Heart right ventricle (tissue), 16 donors: ENCODE measurements around the gene EFR3B. TPM values are rescaled to one million over a fixed set of nuclear protein-coding genes. Genes with fewer than 3 reads are reported as not detected.

Experiments
- ATAC-seq, 8 donors: fragments of 200-7000 bp; cut with Tn5 transposase; one replicate each; pipeline ENCODE4 v1.9.1; 2020; ENCODE audit warnings: mild to moderate bottlenecking in 8 of 8, moderate library complexity in 8 of 8, moderate number of reproducible peaks in 1 of 8
- DNase-seq, 2 donors: peaks; one replicate each; pipeline ENCODE4 v3.0.0-alpha.2; 2020
- H3K27ac ChIP-seq, 10 donors: fragments of 200-600 bp; sonication (generic) in 2 of 10; one replicate each; pipeline versions ENCODE4 v1.5.0 to v1.8.0; 2020 to 2022; ENCODE audit warnings: mild to moderate bottlenecking in 3 of 10
- H3K27me3 ChIP-seq, 7 donors: fragments of 200-600 bp; one replicate each; pipeline ENCODE4 v1.8.0; 2021 to 2022; ENCODE audit warnings: mild to moderate bottlenecking in 2 of 7
- H3K36me3 ChIP-seq, 9 donors: fragments of 200-600 bp; sonication (generic) in 1 of 9; one replicate each; pipeline versions ENCODE4 v1.5.0 to v1.8.0; 2020 to 2022; ENCODE audit warnings: mild to moderate bottlenecking in 2 of 9
- H3K4me1 ChIP-seq, 9 donors: fragments of 200-600 bp; sonication (generic) in 1 of 9; one replicate each; pipeline versions ENCODE4 v1.5.0 to v1.8.0; 2020 to 2022; ENCODE audit warnings: mild to moderate bottlenecking in 4 of 9
- H3K4me3 ChIP-seq, 10 donors: fragments of 200-600 bp; sonication (generic) in 2 of 10; one replicate each; pipeline versions ENCODE4 v1.5.0 to v1.8.0; 2020 to 2022; ENCODE audit warnings: mild to moderate bottlenecking in 7 of 10, moderate library complexity in 2 of 10
- H3K9me3 ChIP-seq, 11 donors: fragments of 200-600 bp in 10 of 11; sonication (generic) in 2 of 11; one replicate each; pipeline versions ENCODE4 v1.5.0 to v1.8.0; 2013 to 2022; ENCODE audit warnings: mild to moderate bottlenecking in 2 of 11, control low read depth in 1 of 11, moderate library complexity in 1 of 11
- WGBS, 2 donors: extraction: QIAGEN DNeasy Blood & Tissue Kit; methylation state at CpG; one replicate each; pipeline ENCODE4 v1.1.7; 2013; ENCODE audit warnings: inconsistent platforms in 1 of 2; 5-methylcytosine and 5-hydroxymethylcytosine counted together
- intact Hi-C, 10 donors: fragments of 100-400 bp; cut with DNase I; formaldehyde crosslinking; loops; one replicate each; pipeline versions ENCODE4 v1.11.1 to v1.14.2; 2022
- polyA plus RNA-seq, 2 donors: library from polyadenylated mRNA; stranded (reverse); fragments of 200-250 nt; gene quantifications; one replicate each; pipeline ENCODE4 v1.2.3, GENCODE V29; 2013
- total RNA-seq, 10 donors: library from RNA; stranded (reverse); fragmentation: NEBNext Ultra II Directional in 3 of 10; extraction: Animal tissue kit (Norgen Biotek cat#: 25700) in 3 of 10; gene quantifications; one replicate each; pipeline versions ENCODE4 v1.2.1 to v1.2.4, GENCODE V29; 2021 to 2023
- TF ChIP-seq, protein P1 (sequence below), 9 donors: fragments of 200-600 bp; sonication (generic) in 2 of 9; IDR thresholded peaks; one replicate each; pipeline versions ENCODE4 v1.5.0 to v1.8.0; 2021 to 2022; ENCODE audit warnings: antibody characterized with exemption in 9 of 9, mild to moderate bottlenecking in 5 of 9, moderate library complexity in 1 of 9
- donor health status: Arrhythmogenic right ventricular cardiomyopathy.
- donor health status: ischemic (EF 13 %, LVEDD 7.1; RV severe dilation, severe dysfunction).
- donor health status: healthy with polysubstance abuse.
- donor health status: DM: no; HTN: yes; CAD: no.
- donor health status: DM: no; HTN: no; CAD: no.
- donor health status: ischemic (EF 25% LVEDD 6.9; RV normal size, moderate dysfunction).
- donor health status: ischemic (EF 25% LVEDD 5.7; RV mildly dilated, moderate dysfunction).
- donor health status: healthy.
- donor health status: DM: yes; HTN: yes; CAD: no.
- donor health status: Ischemic cardiomyopathy.
- donor health status: ischemic (EF 35%, LVEDD 5.7; RV mildly dilated, moderate dysfunction).
- donor health status: nonischemic (EF 11% LVEDD 7.7; RV severe dilation, severe dysfunction).
- donor health status: DM: yes; HTN: yes; CAD: no.
- donor health status: PGD.
- donor health status: ischemic (EF 29% LVEDD 5.4; RV normal size, mild dysfunction).
- donor health status: nonischemic (EF 23%, LVEDD 6.1; RV moderate dilation, normal function).

The EFR3B gene
- total and polyA plus RNA-seq, 12 donors = 0.62 to 15.2 (median 7.0) TPM

DNA sequence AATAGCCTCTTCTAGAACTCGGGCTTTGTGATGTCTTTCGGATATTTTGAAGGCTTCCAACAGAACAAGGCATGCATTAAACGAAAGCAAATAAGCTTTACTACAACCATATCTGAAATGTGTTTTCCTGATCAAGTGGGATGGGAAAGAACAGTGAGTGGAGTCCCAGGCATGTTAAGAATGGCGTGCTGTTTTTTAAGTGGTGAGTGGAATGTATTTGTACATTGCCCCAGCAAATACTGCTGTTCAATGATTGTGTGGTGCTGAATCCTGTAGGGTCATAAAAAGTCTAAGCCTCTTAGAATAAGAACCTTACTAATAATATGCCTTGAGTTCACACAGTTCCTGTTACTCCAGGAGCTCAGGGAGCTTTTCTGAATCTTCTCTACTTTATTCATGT is 74.0 kb downstream of the EFR3B start:
- H3K36me3 ChIP-seq = no peaks in the 10 kb centered on the region
- peaks cover 0 to 6% (median 0%) of the 10 kb centered on the region in 9 donors for H3K4me1 ChIP-seq
- TF ChIP-seq, protein P1, sequence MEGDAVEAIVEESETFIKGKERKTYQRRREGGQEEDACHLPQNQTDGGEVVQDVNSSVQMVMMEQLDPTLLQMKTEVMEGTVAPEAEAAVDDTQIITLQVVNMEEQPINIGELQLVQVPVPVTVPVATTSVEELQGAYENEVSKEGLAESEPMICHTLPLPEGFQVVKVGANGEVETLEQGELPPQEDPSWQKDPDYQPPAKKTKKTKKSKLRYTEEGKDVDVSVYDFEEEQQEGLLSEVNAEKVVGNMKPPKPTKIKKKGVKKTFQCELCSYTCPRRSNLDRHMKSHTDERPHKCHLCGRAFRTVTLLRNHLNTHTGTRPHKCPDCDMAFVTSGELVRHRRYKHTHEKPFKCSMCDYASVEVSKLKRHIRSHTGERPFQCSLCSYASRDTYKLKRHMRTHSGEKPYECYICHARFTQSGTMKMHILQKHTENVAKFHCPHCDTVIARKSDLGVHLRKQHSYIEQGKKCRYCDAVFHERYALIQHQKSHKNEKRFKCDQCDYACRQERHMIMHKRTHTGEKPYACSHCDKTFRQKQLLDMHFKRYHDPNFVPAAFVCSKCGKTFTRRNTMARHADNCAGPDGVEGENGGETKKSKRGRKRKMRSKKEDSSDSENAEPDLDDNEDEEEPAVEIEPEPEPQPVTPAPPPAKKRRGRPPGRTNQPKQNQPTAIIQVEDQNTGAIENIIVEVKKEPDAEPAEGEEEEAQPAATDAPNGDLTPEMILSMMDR (IDR thresholded peaks at IDR 0.05) = no peak
- no peaks in the 10 kb centered on the region for H3K9me3 ChIP-seq
- ATAC-seq = no peak
- H3K27ac ChIP-seq = no peak overlapping the region
- WGBS, 2 donors = 62 to 77% methylated on average over 4 of the region's 4 CpGs
- no peak overlapping the region for H3K4me3 ChIP-seq
- no peak for DNase-seq
- intact Hi-C loops = loop anchor here in 1 of 10 donors (10.0 kb wide), 1 partner anchor 61 kb away; no protein-coding TSS in a partner anchor
- no peaks in the 10 kb centered on the region for H3K27me3 ChIP-seq

DNA sequence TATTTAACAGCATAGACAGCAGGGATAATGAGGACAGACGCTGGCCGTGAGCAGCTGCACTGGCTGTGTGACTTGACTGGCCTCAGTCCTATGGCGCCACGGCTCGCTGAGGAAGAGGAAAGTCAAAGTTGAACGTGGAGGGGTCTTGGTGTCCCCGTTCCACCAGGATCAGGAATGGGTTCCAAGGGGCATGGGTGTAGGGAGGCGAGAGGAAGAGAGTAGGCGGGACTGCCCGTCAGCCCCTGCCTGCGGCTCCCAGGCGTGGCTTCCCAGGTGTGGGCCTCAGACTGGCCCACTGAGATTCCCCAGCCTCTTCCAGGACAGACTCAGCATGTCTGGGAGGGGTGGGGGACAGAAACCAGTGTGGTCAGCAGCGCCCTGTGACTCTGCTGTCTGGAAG is 75.1 kb downstream of the EFR3B start:
- Histone ChIP-seq H3K27me3 (no peaks in the 10 kb centered on the region), H3K27ac (no peak overlapping the region), H3K36me3 (peaks cover 0 to 10% (median 0%) of the 10 kb centered on the region in 9 donors), H3K4me3 (no peak overlapping the region), H3K9me3 (no peaks in the 10 kb centered on the region), H3K4me1 (peaks cover 0 to 6% (median 0%) of the 10 kb centered on the region in 9 donors)
- 92 to 97% methylated on average over 13 of the region's 13 CpGs for WGBS, 2 donors
- TF ChIP-seq, protein P1 (IDR thresholded peaks at IDR 0.05) = no peak
- DNase-seq = no peak
- ATAC-seq = no peak
- intact Hi-C loops = loop anchor here in 1 of 10 donors (10.0 kb wide), 1 partner anchor 62 kb away; no protein-coding TSS in a partner anchor

DNA sequence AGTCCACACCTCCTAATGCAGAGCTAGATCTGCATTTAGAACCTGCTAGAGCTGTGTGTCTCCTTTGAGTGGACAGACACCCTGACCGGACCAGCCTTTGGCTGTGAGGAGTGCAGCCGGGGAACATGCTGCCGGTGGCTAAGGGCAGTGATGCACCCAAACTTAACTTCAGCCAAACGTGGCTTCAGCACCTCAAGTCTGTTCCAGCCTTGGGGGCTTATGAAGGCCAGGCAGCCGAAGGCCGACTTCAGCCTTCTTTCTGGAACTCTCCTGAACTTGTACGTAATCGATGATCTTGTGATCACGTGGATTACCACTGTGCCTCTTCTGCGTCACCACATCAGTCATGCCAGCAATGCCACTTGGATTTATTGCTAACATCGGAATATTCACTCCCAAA is 77.4 kb downstream of the EFR3B start:
- H3K36me3 ChIP-seq = peaks cover 0 to 16% (median 0%) of the 10 kb centered on the region in 9 donors
- ATAC-seq = no peak
- TF ChIP-seq, protein P1 (IDR thresholded peaks at IDR 0.05) = no peak
- H3K4me1 ChIP-seq = peaks cover 0 to 6% (median 0%) of the 10 kb centered on the region in 9 donors
- 89 to 91% methylated on average over 11 of the region's 11 CpGs for WGBS, 2 donors
- no peak for DNase-seq
- no peaks in the 10 kb centered on the region for H3K27me3 ChIP-seq
- intact Hi-C loops = loop anchor here in 1 of 10 donors (10.0 kb wide), 1 partner anchor 64 kb away; no protein-coding TSS in a partner anchor
- H3K4me3 ChIP-seq = no peak overlapping the region
- no peaks in the 10 kb centered on the region for H3K9me3 ChIP-seq
- no peak overlapping the region for H3K27ac ChIP-seq

DNA sequence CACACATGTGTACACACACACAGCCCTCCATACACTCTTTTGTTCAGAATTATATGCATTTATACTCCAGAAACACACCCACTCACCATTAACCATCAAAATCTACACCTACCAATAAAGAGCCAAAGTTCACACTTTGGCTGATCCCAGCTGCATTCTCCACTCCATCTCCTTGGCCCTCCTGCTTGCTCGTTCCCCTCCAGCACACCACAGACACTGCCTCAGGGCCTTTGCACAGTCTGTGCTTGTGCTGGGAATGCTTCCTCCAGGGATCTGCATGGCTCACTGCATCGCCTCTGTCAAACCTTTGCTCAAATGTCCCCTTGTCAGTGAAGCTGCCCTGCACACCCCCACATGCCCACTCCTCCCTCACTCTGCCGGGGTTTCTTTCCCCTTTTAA is 80.5 kb downstream of the EFR3B start:
- H3K27me3 ChIP-seq = no peaks in the 10 kb centered on the region
- 97 to 98% methylated on average over 3 of the region's 3 CpGs for WGBS, 2 donors

More for the DNA sequence above, 80.5 kb downstream of the EFR3B start:
- intact Hi-C loops = loop anchor here in 2 of 10 donors (10.0 kb wide), 1 partner anchor 78 kb away; the partner anchor contains the start of gene EFR3B (in 2 of the 2)
- TF ChIP-seq, protein P1 (IDR thresholded peaks at IDR 0.05) = no peak
- Histone ChIP-seq H3K27ac (no peak overlapping the region), H3K36me3 (peaks cover 0 to 16% (median 0%) of the 10 kb centered on the region in 9 donors), H3K4me1 (peaks cover 0 to 5% (median 0%) of the 10 kb centered on the region in 9 donors), H3K4me3 (no peak overlapping the region), H3K9me3 (no peaks in the 10 kb centered on the region)
- DNase-seq (no peak), ATAC-seq (no peak)
